ENCODE data around the gene ADARB1. TPM values are rescaled to one million over a fixed set of nuclear protein-coding genes. Genes with fewer than 3 reads are reported as not detected.

The ADARB1 gene
- total and polyA plus RNA-seq, 2 of the 8 experiments (the other 6 are each of a cell fraction or from before 2014, with no cell fraction given) = 4.7 to 14.9 TPM

DNA sequence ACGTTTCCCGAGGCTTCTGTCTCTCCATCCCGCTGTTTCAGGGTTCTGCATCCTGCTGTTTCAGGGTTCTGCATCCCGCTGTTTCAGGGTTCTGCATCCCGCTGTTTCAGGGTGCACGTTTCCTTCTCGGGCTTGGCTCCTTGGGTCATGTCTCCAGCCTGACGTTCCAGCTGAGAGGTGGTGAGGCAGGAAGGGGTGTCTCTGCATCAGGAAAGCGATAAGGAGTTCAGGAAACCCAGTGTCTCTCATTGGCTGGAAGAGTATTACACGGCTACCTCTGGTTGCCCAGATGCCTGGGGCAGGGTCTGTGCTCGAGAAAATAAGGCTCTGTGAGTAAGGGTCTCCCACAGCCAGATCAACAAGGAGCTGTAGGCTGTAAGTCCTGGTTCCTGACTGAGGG is 21.1 kb downstream of the ADARB1 start (continued):
- TF ChIP-seq YY1 (IDR thresholded peaks at IDR 0.05; ENCODE audit: low read depth, low read length) (no peak), TAF7 (optimal IDR thresholded peaks at IDR 0.05; ENCODE audit: borderline replicate concordance, low read depth, low read length) (no peak), SP1 (IDR thresholded peaks at IDR 0.05; ENCODE audit: low read depth, low read length) (no peak), MAX (IDR thresholded peaks at IDR 0.05) (no peak), MAFK (IDR thresholded peaks at IDR 0.05; ENCODE audit: low read depth, low read length) (no peak), ATF3 (IDR thresholded peaks at IDR 0.05; ENCODE audit: insufficient read depth, low read depth, low read length) (no peak), CBX8 (IDR thresholded peaks at IDR 0.05; ENCODE audit: borderline replicate concordance, low read depth, low read length) (no peak)

Data from H1 (cell line).